Ishikawa (cell line): ENCODE data around the gene ADAMTS15.

Experiments
- CREB1 ChIP-seq: IDR thresholded peaks from 2 replicates; pipeline ENCODE4 v1.6.1; 2012; ENCODE audit warnings: low read depth
- EGR1 ChIP-seq: IDR thresholded peaks from 2 replicates; pipeline ENCODE4 v1.6.1; 2012
- EP300 ChIP-seq: IDR thresholded peaks from 2 replicates; pipeline ENCODE4 v1.6.1; 2012; ENCODE audit warnings: borderline replicate concordance
- FOXM1 ChIP-seq: IDR thresholded peaks from 2 replicates; pipeline ENCODE4 v1.6.1; 2012; ENCODE audit warnings: low read depth, borderline replicate concordance
- NFIC ChIP-seq: IDR thresholded peaks from 2 replicates; pipeline ENCODE4 v1.6.1; 2012
- TAF1 ChIP-seq: IDR thresholded peaks from 2 replicates; pipeline ENCODE4 v1.6.1; 2012; ENCODE audit warnings: low read depth, mild to moderate bottlenecking
- TF ChIP-seq, protein P1 (sequence below): IDR thresholded peaks from 2 replicates; pipeline ENCODE4 v1.6.1; 2012
- TF ChIP-seq, protein P2 (sequence below): IDR thresholded peaks from 2 replicates; pipeline ENCODE4 v1.6.1; 2012; ENCODE audit warnings: low read depth, mild to moderate bottlenecking
- TF ChIP-seq, protein P3 (sequence below): IDR thresholded peaks from 2 replicates; pipeline ENCODE4 v1.6.1; 2012

DNA sequence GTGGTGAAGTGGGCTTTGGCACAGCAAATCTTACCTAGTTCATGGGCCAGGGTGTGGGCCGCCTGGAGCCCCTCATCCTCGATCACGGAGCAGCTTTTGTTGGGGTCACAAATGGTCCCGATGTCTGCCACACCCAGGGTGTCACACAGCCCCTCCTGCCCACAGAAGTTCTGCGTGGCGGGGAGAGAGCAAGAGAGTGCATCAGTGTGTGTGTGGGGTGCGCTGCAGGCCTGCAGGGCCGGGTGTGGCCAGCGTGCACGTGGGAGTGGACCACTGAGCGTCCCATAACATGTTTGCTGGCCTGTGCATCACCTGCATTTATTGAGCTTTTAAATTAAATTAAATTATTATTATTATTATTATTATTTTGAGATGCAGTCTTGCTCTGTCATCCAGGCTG, 31.5 kb upstream of the ADAMTS15 start:
- TF ChIP-seq NFIC (no peak), CREB1 (no peak), EP300 (no peak), TAF1 (no peak), EGR1 (no peak), FOXM1 (no peak)
- TF ChIP-seq, protein P1, sequence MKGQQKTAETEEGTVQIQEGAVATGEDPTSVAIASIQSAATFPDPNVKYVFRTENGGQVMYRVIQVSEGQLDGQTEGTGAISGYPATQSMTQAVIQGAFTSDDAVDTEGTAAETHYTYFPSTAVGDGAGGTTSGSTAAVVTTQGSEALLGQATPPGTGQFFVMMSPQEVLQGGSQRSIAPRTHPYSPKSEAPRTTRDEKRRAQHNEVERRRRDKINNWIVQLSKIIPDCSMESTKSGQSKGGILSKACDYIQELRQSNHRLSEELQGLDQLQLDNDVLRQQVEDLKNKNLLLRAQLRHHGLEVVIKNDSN, result no peak
- TF ChIP-seq, protein P2, sequence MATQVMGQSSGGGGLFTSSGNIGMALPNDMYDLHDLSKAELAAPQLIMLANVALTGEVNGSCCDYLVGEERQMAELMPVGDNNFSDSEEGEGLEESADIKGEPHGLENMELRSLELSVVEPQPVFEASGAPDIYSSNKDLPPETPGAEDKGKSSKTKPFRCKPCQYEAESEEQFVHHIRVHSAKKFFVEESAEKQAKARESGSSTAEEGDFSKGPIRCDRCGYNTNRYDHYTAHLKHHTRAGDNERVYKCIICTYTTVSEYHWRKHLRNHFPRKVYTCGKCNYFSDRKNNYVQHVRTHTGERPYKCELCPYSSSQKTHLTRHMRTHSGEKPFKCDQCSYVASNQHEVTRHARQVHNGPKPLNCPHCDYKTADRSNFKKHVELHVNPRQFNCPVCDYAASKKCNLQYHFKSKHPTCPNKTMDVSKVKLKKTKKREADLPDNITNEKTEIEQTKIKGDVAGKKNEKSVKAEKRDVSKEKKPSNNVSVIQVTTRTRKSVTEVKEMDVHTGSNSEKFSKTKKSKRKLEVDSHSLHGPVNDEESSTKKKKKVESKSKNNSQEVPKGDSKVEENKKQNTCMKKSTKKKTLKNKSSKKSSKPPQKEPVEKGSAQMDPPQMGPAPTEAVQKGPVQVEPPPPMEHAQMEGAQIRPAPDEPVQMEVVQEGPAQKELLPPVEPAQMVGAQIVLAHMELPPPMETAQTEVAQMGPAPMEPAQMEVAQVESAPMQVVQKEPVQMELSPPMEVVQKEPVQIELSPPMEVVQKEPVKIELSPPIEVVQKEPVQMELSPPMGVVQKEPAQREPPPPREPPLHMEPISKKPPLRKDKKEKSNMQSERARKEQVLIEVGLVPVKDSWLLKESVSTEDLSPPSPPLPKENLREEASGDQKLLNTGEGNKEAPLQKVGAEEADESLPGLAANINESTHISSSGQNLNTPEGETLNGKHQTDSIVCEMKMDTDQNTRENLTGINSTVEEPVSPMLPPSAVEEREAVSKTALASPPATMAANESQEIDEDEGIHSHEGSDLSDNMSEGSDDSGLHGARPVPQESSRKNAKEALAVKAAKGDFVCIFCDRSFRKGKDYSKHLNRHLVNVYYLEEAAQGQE, result no peak
- TF ChIP-seq, protein P3, sequence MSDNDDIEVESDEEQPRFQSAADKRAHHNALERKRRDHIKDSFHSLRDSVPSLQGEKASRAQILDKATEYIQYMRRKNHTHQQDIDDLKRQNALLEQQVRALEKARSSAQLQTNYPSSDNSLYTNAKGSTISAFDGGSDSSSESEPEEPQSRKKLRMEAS, result no peak
